DOHH2 (cell line): ENCODE data around the gene STK32B.

Experiments
- CTCF ChIP-seq: fragments of 200-600 bp; sonication (generic); IDR thresholded peaks from one replicate; pipeline ENCODE4 v1.5.1; 2014; ENCODE audit warnings: antibody characterized with exemption, mild to moderate bottlenecking, low read depth, low read length; ENCODE audit not compliant: poor library complexity, severe bottlenecking
- EZH2phosphoT487 ChIP-seq: fragments of 200-600 bp; sonication (generic); IDR thresholded peaks from 2 replicates; pipeline ENCODE4 v1.6.1; 2017; ENCODE audit warnings: borderline replicate concordance, mild to moderate bottlenecking, antibody characterized with exemption, low read length, moderate library complexity, mixed read lengths

GRCh38 chr4:5012958-5013357 lies 38.3 kb upstream of the STK32B start:
- no peak for TF ChIP-seq CTCF
- no peak for TF ChIP-seq EZH2phosphoT487
